Epithelial cell of proximal tubule (primary cell): ENCODE data around the gene IQCK. TPM values are rescaled to one million over a fixed set of nuclear protein-coding genes. Genes with fewer than 3 reads are reported as not detected.
A peak's percentile ranks its signal among the peaks of the same experiment; 100 is the strongest.
"Not testable (repeated sequence)": the region's sequence is repeated elsewhere in the genome, so short reads cannot be mapped to it uniquely, and the experiment has no call there.

Source experiments
- DNase-seq: peaks from one replicate; pipeline ENCODE4 v3.0.0-alpha.2; 2011; ENCODE audit warnings: low read depth
- H3K4me3 ChIP-seq: 2 replicates; pipeline ENCODE4 v1.5.1; 2011; ENCODE audit warnings: low read depth, mild to moderate bottlenecking, low read length
- CTCF ChIP-seq: conservative IDR thresholded peaks from 2 replicates; pipeline ENCODE4 v1.5.1; 2012; ENCODE audit warnings: low read depth, mild to moderate bottlenecking, low read length
- total RNA-seq: library from RNA; depleted of rRNA; stranded (reverse); fragments of >200 nt; gene quantifications from 2 replicates; pipeline ENCODE4 v1.2.3, GENCODE V29; 2015

The IQCK gene
- total RNA-seq = 8.5 and 10.0 TPM in 2 replicates

GRCh38 chr16:19717741-19718623 lies at the start of gene IQCK, which contains the start of gene KNOP1:
Gene IQCK (plus strand): TSS chr16:19718271. CDS start chr16:19718307, 36 bp downstream.
Gene KNOP1 (minus strand): TSS chr16:19718227. CDS start chr16:19715035, 3,192 bp downstream.
- no peak for DNase-seq
- no peak for TF ChIP-seq CTCF
- peak within 1 kb of the TSS; percentile 98 for H3K4me3 ChIP-seq

GRCh38 chr16:19672378-19672777 lies 45.7 kb upstream of the IQCK start:
- TF ChIP-seq CTCF = no peak
- H3K4me3 ChIP-seq = no peak overlapping the region
- no peak for DNase-seq

GRCh38 chr16:19674485-19674884 lies 43.6 kb upstream of the IQCK start:
- no peak for DNase-seq
- no peak for TF ChIP-seq CTCF
- H3K4me3 ChIP-seq = no peak overlapping the region

GRCh38 chr16:19677402-19677801 lies 40.7 kb upstream of the IQCK start:
- DNase-seq = no peak
- TF ChIP-seq CTCF = no peak
- H3K4me3 ChIP-seq = no peak overlapping the region

- TF ChIP-seq CTCF = no peak
- DNase-seq = no peak
- no peak overlapping the region for H3K4me3 ChIP-seq
Measured at GRCh38 chr16:19678804-19679203, 39.3 kb upstream of the IQCK start.

- not testable (repeated sequence) for DNase-seq
Measured at GRCh38 chr16:19679281-19679680, 38.8 kb upstream of the IQCK start.

GRCh38 chr16:19680881-19681340 lies 37.2 kb upstream of the IQCK start:
- DNase-seq = no peak
- TF ChIP-seq CTCF = peak; percentile 42

More at GRCh38 chr16:19679281-19679680, 38.8 kb upstream of the IQCK start:
- H3K4me3 ChIP-seq = not testable (repeated sequence)

More at GRCh38 chr16:19680881-19681340, 37.2 kb upstream of the IQCK start:
- H3K4me3 ChIP-seq = no peak overlapping the region
